Muscle of arm (tissue), 12 donors: ENCODE data around the gene MUC12. TPM values are rescaled to one million over a fixed set of nuclear protein-coding genes. Genes with fewer than 3 reads are reported as not detected.
"Not testable (repeated sequence)": the region's sequence is repeated elsewhere in the genome, so short reads cannot be mapped to it uniquely, and the experiment has no call there.

ENCODE experiments used
- DNase-seq: peaks from one replicate; pipeline ENCODE4 v3.0.0-alpha.2; 2013
- polyA plus RNA-seq, 12 donors: library from polyadenylated mRNA; unstranded; fragments of 120-200 nt; gene quantifications; one replicate each; pipeline ENCODE4 v1.2.1, GENCODE V29; 2013; ENCODE audit not compliant: insufficient read length in 12 of 12

The MUC12 gene
- polyA plus RNA-seq, 12 donors: 0.22 to 17.3 (median 0.81) TPM; not detected in 2

GRCh38 chr7:100985033-100985797 is 15.8 kb downstream of the MUC12 start:
- DNase-seq: not testable (repeated sequence)

- DNase-seq: no peak
Measured at GRCh38 chr7:100991631-100992030, 22.3 kb downstream of the MUC12 start.

- DNase-seq: not testable (repeated sequence)
Measured at GRCh38 chr7:100992280-100992679, 22.9 kb downstream of the MUC12 start.

- DNase-seq: not testable (repeated sequence)
Measured at GRCh38 chr7:100994671-100995070, 25.3 kb downstream of the MUC12 start.

GRCh38 chr7:100998530-100998929 is 29.2 kb downstream of the MUC12 start:
- not testable (repeated sequence) for DNase-seq

GRCh38 chr7:100999334-100999733 is 30.0 kb downstream of the MUC12 start:
- DNase-seq: not testable (repeated sequence)

- DNase-seq: not testable (repeated sequence)
Measured at GRCh38 chr7:101000025-101000424, 30.7 kb downstream of the MUC12 start.

GRCh38 chr7:101002333-101002732 is 33.0 kb downstream of the MUC12 start:
- DNase-seq: not testable (repeated sequence)

GRCh38 chr7:101007361-101007760 is 38.0 kb downstream of the MUC12 start:
- DNase-seq: not testable (repeated sequence)

GRCh38 chr7:101009629-101010028 is 40.3 kb downstream of the MUC12 start:
- no peak for DNase-seq

- DNase-seq: no peak
Measured at GRCh38 chr7:101012931-101013330, 43.6 kb downstream of the MUC12 start.

- no peak for DNase-seq
Measured at GRCh38 chr7:101015626-101016025, 46.3 kb downstream of the MUC12 start.

GRCh38 chr7:101017064-101017777 is 47.9 kb downstream of the MUC12 start:
- DNase-seq: peak; percentile 85

GRCh38 chr7:101018271-101019167 is 49.2 kb downstream of the MUC12 start:
- DNase-seq: peak; percentile 23

GRCh38 chr7:101020444-101020843 is 51.1 kb downstream of the MUC12 start:
- no peak for DNase-seq

- DNase-seq: no peak
Measured at GRCh38 chr7:101021703-101022102, 52.3 kb downstream of the MUC12 start.

- DNase-seq: no peak
Measured at GRCh38 chr7:101023839-101024238, 54.5 kb downstream of the MUC12 start.

GRCh38 chr7:101031082-101031481 is 61.7 kb downstream of the MUC12 start:
- no peak for DNase-seq

- DNase-seq: no peak
Measured at GRCh38 chr7:101035941-101036340, 66.6 kb downstream of the MUC12 start.

- DNase-seq: not testable (repeated sequence)
Measured at GRCh38 chr7:101041283-101041682, 71.9 kb downstream of the MUC12 start.

GRCh38 chr7:101058355-101058754 is 89.0 kb downstream of the MUC12 start:
- peak; percentile 75 for DNase-seq

GRCh38 chr7:101059620-101059942 is 90.2 kb downstream of the MUC12 start:
- DNase-seq: no peak
